GM10266 (cell line): ENCODE results near the gene KRT85.

ENCODE experiments used
- DNase-seq: peaks from one replicate; pipeline ENCODE4 v3.0.0; 2012; ENCODE audit errors: extremely low spot score
- CTCF ChIP-seq: IDR thresholded peaks from 2 replicates; pipeline ENCODE4 v1.5.1; 2012; ENCODE audit warnings: mild to moderate bottlenecking, low read depth; ENCODE audit not compliant: control insufficient read depth, insufficient read depth; ENCODE audit errors: missing control alignments

The KRT85 gene

GRCh38 chr12:52312086-52312485 is 55.2 kb downstream of the KRT85 start:
- no peak for TF ChIP-seq CTCF
- DNase-seq = no peak

DNA sequence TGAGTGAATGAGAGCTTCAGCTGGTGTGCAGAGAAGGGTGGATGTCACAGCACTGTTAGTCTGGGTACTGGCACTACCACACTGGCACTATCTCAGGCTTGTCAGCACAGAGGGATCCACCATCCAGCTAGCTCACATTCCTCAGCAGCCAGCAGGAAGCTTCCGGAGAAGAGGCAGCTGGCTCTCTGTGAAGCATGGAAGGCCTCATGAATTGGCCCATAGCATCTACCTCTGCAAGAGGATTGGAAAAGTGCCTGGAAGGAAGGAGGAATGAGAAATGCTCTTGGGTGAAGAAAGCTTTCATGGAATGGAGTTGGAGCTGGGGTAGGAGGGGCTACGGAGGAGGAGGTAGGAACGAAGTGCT is 56.0 kb downstream of the KRT85 start:
- TF ChIP-seq CTCF = no peak
- DNase-seq = no peak

DNA sequence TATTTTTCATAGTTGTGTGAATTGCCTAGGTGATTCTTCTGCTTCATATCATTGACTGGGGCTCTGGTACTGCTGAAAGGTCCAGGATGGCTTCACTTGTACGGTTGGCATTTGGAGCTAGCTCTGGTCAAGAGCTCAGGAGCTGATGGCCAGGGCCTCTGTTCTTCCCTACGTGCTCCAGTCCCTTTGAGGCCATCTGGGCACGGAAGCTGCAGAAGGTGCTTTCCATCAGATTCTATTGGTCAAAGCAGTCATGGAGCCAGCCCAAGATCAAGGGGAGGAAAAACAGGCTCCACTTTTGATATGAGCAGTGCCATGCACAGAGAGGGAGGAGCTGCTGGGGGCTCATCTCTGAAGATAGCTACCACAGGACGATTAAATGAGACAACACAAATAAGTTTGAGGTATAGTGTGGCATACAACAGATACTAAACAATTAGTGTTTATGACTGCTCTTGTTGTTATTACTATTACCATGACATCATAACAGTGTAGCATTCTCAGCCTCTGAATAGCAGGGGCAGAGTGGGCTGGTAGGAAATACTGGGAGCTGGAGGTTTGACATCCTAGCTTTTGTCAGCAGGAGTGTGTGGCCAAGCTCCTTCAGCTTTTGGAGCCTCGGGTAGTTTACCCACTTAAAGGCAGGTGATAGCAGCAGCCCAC is 56.5 kb downstream of the KRT85 start:
- TF ChIP-seq CTCF = no peak
- no peak for DNase-seq
